Jurkat, Clone E6-1 (cell line): ENCODE results near the gene PNPLA2.

ENCODE experiments used
- DNase-seq: peaks from one replicate; pipeline ENCODE4 v3.0.0-alpha.2; 2011; ENCODE audit warnings: low read depth, low spot score
- H3K4me3 ChIP-seq: 2 replicates; pipeline ENCODE4 v1.5.1; 2011; ENCODE audit warnings: mild to moderate bottlenecking, low read length, control low read depth, moderate library complexity

Gene PNPLA2

DNA sequence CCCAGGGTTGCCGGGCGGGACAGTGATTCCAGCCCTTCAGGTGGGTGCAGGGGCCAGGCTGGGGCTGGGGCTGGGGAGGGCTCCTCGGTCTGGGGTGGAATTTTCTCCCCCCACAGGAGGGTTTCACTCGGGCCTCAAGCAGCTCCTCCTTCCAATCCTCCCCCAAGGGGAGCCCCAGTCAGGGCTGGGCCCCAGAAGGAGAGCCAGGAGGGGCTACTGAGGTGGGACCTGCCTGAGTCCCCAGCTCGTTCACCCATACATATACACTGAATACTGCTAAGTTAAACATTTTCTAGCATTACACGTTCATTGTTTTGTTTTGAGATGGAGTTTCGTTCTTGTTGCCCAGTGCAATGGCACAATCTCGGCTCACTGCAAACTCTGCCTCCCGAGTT is 7.5 kb downstream of the PNPLA2 start:
- DNase-seq, result no peak
- H3K4me3 ChIP-seq, result no peak overlapping the region

DNA sequence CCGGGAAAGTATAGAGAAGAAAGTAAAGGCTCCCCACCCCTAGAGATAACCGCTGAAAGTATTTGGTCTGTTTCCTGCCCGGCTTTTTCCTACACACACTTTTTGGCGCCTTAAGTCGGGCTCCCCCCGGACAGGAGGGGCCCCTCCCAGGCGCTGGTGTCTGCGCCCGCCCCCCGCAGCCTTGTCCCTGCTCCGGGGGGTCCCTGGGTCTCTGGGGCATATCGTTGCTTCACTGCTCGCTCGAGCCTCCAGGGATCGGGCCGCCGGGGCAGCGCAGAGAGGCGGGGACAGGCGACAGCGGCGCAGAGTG is 8.1 kb downstream of the PNPLA2 start:
- H3K4me3 ChIP-seq, result peak overlapping the region; percentile 40
- DNase-seq, result no peak

GRCh38 chr11:827146-827896 is 8.6 kb downstream of the PNPLA2 start:
- DNase-seq, result no peak
- peak overlapping the region; percentile 40 for H3K4me3 ChIP-seq

DNA sequence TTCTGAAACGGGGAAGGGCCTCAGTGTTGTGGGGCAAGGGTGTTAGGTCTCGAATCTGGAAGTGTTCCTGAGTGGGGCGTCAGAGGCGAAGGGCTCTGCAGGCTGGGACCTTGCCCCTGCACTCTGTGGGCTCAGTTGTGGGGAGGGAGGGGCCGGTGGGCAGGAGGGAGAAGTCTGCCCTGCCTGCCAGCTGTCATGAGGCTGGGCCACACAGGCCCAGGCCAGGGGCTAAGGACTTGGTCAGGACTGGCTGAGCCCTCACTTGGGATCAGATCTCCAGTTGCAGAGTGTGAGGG is 9.1 kb downstream of the PNPLA2 start, which contains the start of gene CRACR2B:
Gene CRACR2B, plus strand, starts transcription at position 23 of the 296 bp plus-strand sequence. CDS start 689 bp downstream, outside the sequence.
- peak within 1 kb of the TSS; percentile 40 for H3K4me3 ChIP-seq
- DNase-seq, result no peak

DNA sequence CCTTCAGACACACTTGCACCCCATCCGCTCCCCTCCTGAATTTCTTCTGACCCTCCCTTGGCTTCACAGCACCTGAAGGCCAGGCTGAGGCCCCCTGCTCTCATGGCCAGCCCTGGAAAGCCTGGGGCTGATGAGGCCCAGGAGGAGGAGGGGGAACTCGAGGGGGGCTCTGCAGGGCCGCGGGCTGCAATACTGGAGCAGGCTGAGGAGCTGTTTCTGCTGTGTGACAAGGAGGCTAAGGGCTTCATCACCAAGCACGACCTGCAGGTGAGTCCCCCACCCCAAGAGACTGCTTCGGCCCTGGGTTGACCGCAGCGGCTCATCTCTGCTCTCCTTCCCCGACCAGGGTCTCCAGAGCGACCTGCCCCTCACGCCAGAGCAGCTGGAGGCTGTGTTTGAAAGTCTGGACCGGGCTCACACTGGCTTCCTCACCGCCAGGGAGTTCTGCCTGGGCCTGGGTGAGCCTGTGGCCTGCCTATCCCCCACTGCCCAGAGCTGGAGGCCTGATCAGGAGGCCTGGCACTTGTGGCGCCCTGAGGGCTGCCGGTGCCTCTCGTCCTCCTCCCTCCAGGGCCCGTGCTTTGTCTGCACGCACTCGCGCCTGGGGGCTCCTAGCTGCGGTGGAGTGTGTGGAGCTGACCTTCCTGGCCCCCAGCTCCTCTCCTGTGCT is 9.9 kb downstream of the PNPLA2 start:
- no peak overlapping the region for H3K4me3 ChIP-seq
- DNase-seq, result no peak

DNA sequence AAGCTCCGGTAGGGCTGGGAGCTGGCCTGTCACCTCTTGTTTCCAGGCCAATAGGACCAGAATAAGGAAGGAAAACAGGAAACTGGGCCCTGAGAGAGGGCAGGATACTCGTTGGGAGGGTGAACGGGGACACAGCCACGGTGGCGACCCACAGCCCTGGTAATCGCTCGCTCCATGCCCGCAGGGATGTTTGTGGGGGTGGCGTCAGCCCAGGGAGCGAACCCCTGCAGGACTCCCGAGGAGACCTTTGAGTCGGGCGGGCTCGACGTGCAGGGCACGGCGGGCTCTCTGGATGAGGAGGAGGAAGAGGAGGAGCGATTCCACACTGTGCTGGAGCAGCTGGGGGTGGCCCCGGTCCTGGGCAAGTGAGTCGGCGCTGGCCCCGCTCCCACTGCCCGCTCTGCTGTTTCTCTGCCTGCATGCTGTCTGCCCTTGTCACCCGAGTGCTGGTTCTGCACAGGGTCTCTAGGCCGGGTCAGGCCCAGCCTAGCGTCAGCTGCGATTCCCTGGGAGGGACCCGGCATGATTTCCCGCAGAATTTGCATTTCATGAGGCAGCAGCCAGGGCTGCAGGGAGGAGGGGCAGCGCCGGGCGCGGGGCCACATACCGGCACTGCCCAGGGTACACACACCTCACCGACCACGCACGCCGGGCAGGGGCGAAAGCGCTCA is 10.6 kb downstream of the PNPLA2 start:
- no peak overlapping the region for H3K4me3 ChIP-seq
- no peak for DNase-seq

DNA sequence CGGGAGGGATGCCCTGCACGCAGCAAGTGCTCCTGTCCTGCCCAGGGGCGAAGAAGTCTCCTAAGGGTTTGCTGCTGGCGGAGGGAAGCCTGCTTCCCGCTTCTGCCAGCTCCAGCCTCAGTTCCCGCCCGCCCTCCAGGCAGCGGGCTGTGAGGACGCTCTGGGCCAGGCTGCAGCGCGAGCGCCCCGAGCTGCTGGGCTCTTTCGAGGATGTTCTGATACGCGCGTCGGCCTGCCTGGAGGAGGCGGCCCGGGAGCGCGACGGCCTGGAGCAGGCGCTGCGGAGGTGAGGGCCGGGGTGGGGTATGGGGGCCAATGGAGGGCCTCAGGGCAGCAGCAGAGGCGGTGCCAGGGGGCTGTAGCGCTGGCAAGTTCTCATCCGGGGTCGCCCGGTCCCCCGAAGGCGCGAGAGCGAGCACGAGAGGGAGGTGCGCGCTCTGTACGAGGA is 11.2 kb downstream of the PNPLA2 start:
- DNase-seq, result no peak
- no peak overlapping the region for H3K4me3 ChIP-seq

- peak; percentile 44 for DNase-seq
- no peak overlapping the region for H3K4me3 ChIP-seq
Measured at GRCh38 chr11:830295-831117, 11.8 kb downstream of the PNPLA2 start.

- DNase-seq, result no peak
Measured at GRCh38 chr11:831118-831864, 12.6 kb downstream of the PNPLA2 start.

DNA sequence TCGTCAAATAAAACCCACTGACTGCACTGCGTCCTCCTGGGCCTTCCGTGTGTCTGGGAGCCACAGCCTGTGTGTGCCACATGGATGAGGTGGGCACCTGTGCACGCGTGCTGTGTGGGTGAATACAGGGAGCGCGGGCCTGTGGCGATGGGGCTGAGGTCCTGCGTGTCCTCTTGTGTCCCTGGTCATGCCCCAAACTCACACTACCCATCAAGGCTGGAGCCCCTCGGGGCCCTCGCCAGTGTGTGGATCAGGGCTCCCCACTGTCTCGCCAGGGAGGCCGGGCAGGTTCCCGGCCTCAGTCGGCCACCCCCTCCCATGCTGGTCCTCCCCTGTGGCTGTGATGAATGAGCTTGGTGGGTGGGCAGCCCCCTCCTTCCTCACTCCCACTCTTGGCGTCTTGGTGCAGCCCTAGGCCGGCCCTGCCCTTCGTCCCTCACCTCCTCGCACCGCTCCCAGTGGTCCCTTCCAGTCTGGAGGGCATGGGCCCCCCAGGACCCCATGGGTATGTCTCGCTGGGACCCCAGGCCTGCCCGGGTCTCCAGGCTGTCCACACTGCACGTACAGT is 13.3 kb downstream of the PNPLA2 start:
- no peak for DNase-seq
- H3K4me3 ChIP-seq, result peak overlapping the region; percentile 45

More at GRCh38 chr11:831118-831864, 12.6 kb downstream of the PNPLA2 start:
- no peak overlapping the region for H3K4me3 ChIP-seq

DNA sequence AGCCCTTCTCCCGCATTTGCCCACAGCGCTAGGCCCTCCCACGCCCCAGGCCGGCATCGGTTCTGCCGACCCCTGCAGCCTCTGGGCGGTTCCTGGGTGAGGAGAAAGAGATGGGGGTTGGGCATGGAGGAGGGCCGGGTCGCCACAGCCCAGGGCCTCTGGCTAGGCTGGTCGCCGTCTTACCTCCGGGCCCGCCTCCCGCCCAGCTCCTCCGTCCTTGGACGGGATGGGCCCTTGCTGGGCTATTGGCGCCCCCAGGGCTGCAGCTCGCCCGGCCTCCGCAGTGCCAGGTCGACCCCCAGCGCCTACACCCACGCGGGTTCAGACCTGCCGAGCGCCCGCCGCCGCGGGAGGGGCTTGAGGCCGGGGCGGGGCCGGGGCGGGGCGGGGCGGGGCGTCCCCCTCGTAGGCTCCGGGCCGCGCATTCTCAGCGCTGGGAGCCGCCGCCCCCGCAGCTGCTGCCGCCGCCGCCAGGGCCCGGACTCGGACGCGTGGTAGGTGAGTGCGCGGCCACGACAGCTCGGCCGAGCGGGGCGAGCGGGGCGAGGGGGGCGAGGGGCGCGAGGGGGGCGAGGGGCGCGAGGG is 13.9 kb downstream of the PNPLA2 start, which contains the start of gene CD151:
Gene CD151, plus strand, starts transcription at position 424 of the 585 bp plus-strand sequence. CDS start 3,118 bp downstream, outside the sequence.
- DNase-seq, result no peak
- H3K4me3 ChIP-seq, result peak within 1 kb of the TSS; percentile 45

GRCh38 chr11:833114-833791 is 14.5 kb downstream of the PNPLA2 start:
- peak overlapping the region; percentile 38 for H3K4me3 ChIP-seq
- DNase-seq, result no peak

DNA sequence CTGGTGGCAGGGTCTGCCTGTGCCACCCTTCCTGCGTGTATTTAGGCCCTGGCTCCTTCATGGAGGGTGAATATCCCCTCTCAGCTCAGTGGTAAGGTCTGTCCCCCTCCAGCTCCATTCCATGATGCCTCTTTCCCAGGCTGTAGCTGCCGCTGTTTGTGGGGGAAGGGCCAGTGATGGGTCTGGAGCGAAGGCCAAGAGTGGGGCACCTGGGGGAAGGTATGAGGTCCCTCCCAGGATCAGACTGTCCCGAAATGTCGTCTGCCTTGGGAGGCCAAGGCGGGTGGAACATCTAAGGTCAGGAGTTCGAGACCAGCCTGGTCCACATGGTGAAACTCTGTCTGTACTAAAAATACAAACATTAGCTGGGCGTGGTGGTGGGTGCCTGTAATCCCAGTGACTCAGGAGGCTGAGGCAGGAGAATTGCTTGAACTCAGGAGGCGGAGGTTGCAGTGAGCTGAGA is 15.2 kb downstream of the PNPLA2 start:
- no peak for DNase-seq

DNA sequence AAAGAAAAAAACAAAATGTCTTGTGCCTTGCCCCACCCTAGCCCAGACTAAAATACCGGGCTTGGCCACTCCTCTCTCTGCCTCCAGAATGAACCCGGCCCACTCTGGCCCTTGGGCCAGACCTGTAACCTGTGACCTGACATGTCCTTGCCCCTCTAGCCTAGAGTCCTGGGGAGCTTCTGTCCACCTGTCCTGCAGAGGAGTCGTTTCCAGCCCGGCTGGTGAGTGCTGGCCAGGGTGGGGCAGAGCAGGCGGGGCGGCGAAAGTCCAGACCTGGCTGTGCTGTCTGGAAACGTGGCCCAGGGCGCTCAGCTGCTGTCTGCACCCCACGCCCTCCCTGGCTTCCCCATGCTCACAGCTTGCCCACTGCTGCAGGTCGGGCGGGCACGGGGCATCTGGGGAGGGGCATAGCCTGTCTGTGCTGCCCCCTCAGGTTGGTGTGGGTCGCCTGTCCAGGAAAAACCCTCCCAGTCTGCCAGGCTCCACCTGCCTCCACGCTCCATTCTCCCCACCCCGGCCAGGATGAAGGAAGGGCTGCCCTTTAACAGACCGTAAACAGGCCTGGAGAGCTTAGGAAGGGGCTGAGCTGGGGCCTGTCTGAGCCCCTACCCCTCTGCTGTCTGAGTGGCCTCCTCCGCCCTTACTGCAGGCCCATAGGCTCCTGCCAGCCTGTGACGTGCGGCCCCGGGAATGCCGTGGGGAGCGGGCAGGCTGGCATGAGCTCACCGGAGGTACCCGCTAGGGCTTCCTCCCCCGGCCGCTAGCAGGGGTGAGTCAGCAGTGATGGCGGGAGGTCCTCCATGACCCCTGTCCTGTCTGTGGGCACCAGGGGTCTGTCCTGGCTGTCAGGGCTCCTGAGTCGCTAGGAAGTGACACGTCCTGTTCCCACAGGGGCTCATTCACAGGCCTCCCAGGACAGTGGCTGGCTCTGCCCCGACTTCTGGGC is 15.9 kb downstream of the PNPLA2 start:
- no peak overlapping the region for H3K4me3 ChIP-seq
- DNase-seq, result no peak

More for the DNA sequence above, 15.2 kb downstream of the PNPLA2 start:
- H3K4me3 ChIP-seq, result no peak overlapping the region

- H3K4me3 ChIP-seq, result no peak overlapping the region
- DNase-seq, result no peak
Measured at GRCh38 chr11:836274-836673, 17.6 kb downstream of the PNPLA2 start.

DNA sequence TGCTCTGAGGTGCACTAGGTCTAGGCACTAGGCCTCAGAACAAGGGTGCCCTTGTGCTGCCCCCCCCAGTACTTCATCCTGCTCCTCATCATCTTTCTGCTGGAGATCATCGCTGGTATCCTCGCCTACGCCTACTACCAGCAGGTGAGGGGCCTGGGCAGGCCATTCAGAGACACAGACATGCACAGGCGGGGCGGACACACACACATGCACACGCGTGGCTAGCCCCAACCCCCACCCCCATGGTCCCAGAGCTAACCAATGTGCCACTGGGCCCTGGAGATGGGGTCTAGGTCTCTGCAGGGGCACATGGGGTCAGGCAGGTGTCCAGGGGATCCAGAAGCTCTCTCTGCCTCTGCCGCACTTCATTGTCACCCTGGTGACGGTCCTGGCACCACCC is 18.0 kb downstream of the PNPLA2 start:
- DNase-seq, result no peak
- H3K4me3 ChIP-seq, result no peak overlapping the region
